AG04449 (cell line): ENCODE data around the gene CECR2.

Experiments used
- CTCF ChIA-PET: fragments of 350-600 bp; formaldehyde crosslinking; extraction: SDS; loops from one replicate; lab custom pipeline; 2021; ENCODE audit warnings: antibody characterized with exemption; lab: Yijun Ruan, JAX
- POLR2A ChIA-PET: fragments of 400-600, 350-600 bp; formaldehyde crosslinking; extraction: SDS; loops from one replicate; lab custom pipeline; 2020; ENCODE audit warnings: antibody characterized with exemption, inconsistent platforms; lab: Yijun Ruan, JAX
- DNase-seq: peaks from one replicate; pipeline ENCODE4 v3.0.0-alpha.2; 2010; ENCODE audit warnings: low read depth, low spot score
- H3K4me3 ChIP-seq: 2 replicates; pipeline ENCODE4 v1.5.1; 2011; ENCODE audit warnings: low read depth, mild to moderate bottlenecking, control low read depth, low read length
- CTCF ChIP-seq: IDR thresholded peaks from one replicate; pipeline ENCODE4 v1.5.1; 2011; ENCODE audit warnings: mild to moderate bottlenecking, moderate library complexity, low read length, control low read depth, inconsistent platforms; ENCODE audit not compliant: insufficient read depth; ENCODE audit errors: missing control alignments

CECR2 gene

GRCh38 chr22:17491090-17491640 is 121.9 kb downstream of the CECR2 start:
- no peak for TF ChIP-seq CTCF
- H3K4me3 ChIP-seq, result no peak overlapping the region
- no peak for DNase-seq
- POLR2A ChIA-PET, result no interaction called here
- CTCF ChIA-PET, result interaction anchor here (0.9 to 1.0 kb wide), 2 partner anchors 10 to 319 kb away, joined by 3 to 4 read pairs; no protein-coding TSS in a partner anchor

- CTCF ChIA-PET, result interaction anchor here (0.9 to 1.4 kb wide), 3 partner anchors 9 to 320 kb away, joined by 3 to 4 read pairs (median 4); no protein-coding TSS in a partner anchor
- TF ChIP-seq CTCF, result no peak
- POLR2A ChIA-PET, result no interaction called here
- no peak overlapping the region for H3K4me3 ChIP-seq
- no peak for DNase-seq
Measured at GRCh38 chr22:17492247-17492646, 123.0 kb downstream of the CECR2 start.

GRCh38 chr22:17493419-17493981 is 124.2 kb downstream of the CECR2 start:
- POLR2A ChIA-PET, result no interaction called here
- H3K4me3 ChIP-seq, result no peak overlapping the region

GRCh38 chr22:17496841-17497240 is 127.6 kb downstream of the CECR2 start:
- no peak for TF ChIP-seq CTCF
- ChIA-PET CTCF (interaction anchor here (1.1 to 6.8 kb wide), 3 partner anchors 323 to 424 kb away, joined by 3 to 145 read pairs (median 5); no protein-coding TSS in a partner anchor), POLR2A (no interaction called here)
- no peak for DNase-seq
- H3K4me3 ChIP-seq, result no peak overlapping the region

More at GRCh38 chr22:17493419-17493981, 124.2 kb downstream of the CECR2 start:
- CTCF ChIA-PET, result interaction anchor here (1.2 to 1.4 kb wide), 2 partner anchors 13 to 322 kb away, joined by 3 to 4 read pairs; no protein-coding TSS in a partner anchor
- DNase-seq, result no peak
- TF ChIP-seq CTCF, result no peak

- peak; percentile 30 for TF ChIP-seq CTCF
- ChIA-PET POLR2A (interaction anchor here (0.8 to 1.0 kb wide), 2 partner anchors 426 to 427 kb away, joined by 3 read pairs; no protein-coding TSS in a partner anchor), CTCF (interaction anchor here (0.6 to 6.8 kb wide), 37 partner anchors 8 to 584 kb away, joined by 3 to 145 read pairs (median 4); no protein-coding TSS in a partner anchor)
- peak; percentile 19 for DNase-seq
- H3K4me3 ChIP-seq, result no peak overlapping the region
Measured at GRCh38 chr22:17501679-17502285, 132.5 kb downstream of the CECR2 start.

GRCh38 chr22:17508110-17508509 is 138.8 kb downstream of the CECR2 start:
- DNase-seq, result no peak
- no peak for TF ChIP-seq CTCF
- no peak overlapping the region for H3K4me3 ChIP-seq
- ChIA-PET POLR2A (no interaction called here), CTCF (no interaction called here)
